Measurements from ENCODE around the gene CLASRP. TPM values are rescaled to one million over a fixed set of nuclear protein-coding genes. Genes with fewer than 3 reads are reported as not detected.

The CLASRP gene
- total RNA-seq (10 to 100 TPM; 26.0 to 68.2 (median 32.4) TPM), polyA plus RNA-seq (10 to 100 TPM; 25.8 to 47.5 TPM)
- long read RNA-seq, donor 1, transcript CLASRP-201 (21 exons, 2,234 nt), result major isoform, 8 of 22 reads
- long read RNA-seq, donor 1, partial matches to known transcripts, result 8 of 22 reads
- long read RNA-seq, donor 1, other reads (novel, unspliced or antisense), result 5 of 22 reads
- long read RNA-seq, donor 2, transcript CLASRP-201 (21 exons, 2,234 nt), result major isoform, 6 of 27 reads
- long read RNA-seq, donor 2, partial matches to known transcripts, result 11 of 27 reads
- long read RNA-seq, donor 2, other reads (novel, unspliced or antisense), result 7 of 27 reads
- long read RNA-seq, donor 3, partial matches to known transcripts, result 2 of 8 reads
- long read RNA-seq, donor 3, other reads (novel, unspliced or antisense), result 5 of 8 reads

GRCh38 chr19:45038931-45039893, at the start of gene CLASRP:
TSS of gene CLASRP (plus strand) at chr19:45039045. CDS start at chr19:45040213, 1,168 bp downstream.
- intact Hi-C loops (cut with DNase I), result loop anchor here in 3 of 10 donors (1.0 to 5.0 kb wide), 3 partner anchors 36 to 84 kb away; partner anchors contain the start of genes CLPTM1 (in 1 of the 3), GEMIN7 (in 1 of the 3) and ZNF296 (in 1 of the 3)
- 3% methylated on average over 58 to 62 of the region's 62 CpGs for WGBS, 4 donors

GRCh38 chr19:44990459-44990858, 48.4 kb upstream of the CLASRP start:
- no peak overlapping the region for H3K27ac ChIP-seq
- no peaks in the 10 kb centered on the region for H3K9me3 ChIP-seq
- no peak for DNase-seq
- H3K4me1 ChIP-seq, result no peaks in the 10 kb centered on the region
- no peaks in the 10 kb centered on the region for H3K27me3 ChIP-seq
- intact Hi-C loops (cut with DNase I), result no loop called here
- 86 to 89% (median 87%) methylated on average over 10 to 14 of the region's 14 CpGs for WGBS, 4 donors
- no peak overlapping the region for H3K4me3 ChIP-seq
- TF ChIP-seq POLR2A (IDR thresholded peaks at IDR 0.05), result no peak
- no peak for TF ChIP-seq CTCF (IDR thresholded peaks at IDR 0.05)
- peaks cover 0 to 85% (median 74%) of the 10 kb centered on the region in 9 donors for H3K36me3 ChIP-seq
- ATAC-seq, result no peak

More at GRCh38 chr19:45038931-45039893, at the start of gene CLASRP:
- Histone ChIP-seq H3K27me3 (no peaks in the 10 kb centered on the region), H3K36me3 (peaks cover 0 to 80% (median 52%) of the 10 kb centered on the region in 9 donors), H3K4me3 (peak within 1 kb of the TSS; percentile 73 to 99 (median 91)), H3K4me1 (peaks cover 6 to 40% (median 31%) of the 10 kb centered on the region in 12 donors), H3K9me3 (peaks cover 0 to 4% (median 0%) of the 10 kb centered on the region in 12 donors), H3K27ac (peak within 1 kb of the TSS; percentile 90 to 97 (median 96))
- ATAC-seq (peak; percentile 95 to 99 (median 98)), DNase-seq (peak; percentile 93 to 94 (median 94))
- TF ChIP-seq CTCF (IDR thresholded peaks at IDR 0.05) (no peak), POLR2A (IDR thresholded peaks at IDR 0.05) (peak in 1 of 2 donors; percentile 88)

GRCh38 chr19:44990966-44991365, 47.9 kb upstream of the CLASRP start:
- Histone ChIP-seq H3K4me3 (no peak overlapping the region), H3K27ac (no peak overlapping the region), H3K36me3 (peaks cover 0 to 79% (median 69%) of the 10 kb centered on the region in 9 donors), H3K9me3 (no peaks in the 10 kb centered on the region), H3K27me3 (no peaks in the 10 kb centered on the region), H3K4me1 (no peaks in the 10 kb centered on the region)
- no peak for ATAC-seq
- no peak for TF ChIP-seq CTCF (IDR thresholded peaks at IDR 0.05)
- TF ChIP-seq POLR2A (IDR thresholded peaks at IDR 0.05), result no peak
- intact Hi-C loops (cut with DNase I), result no loop called here
- DNase-seq, result no peak
- 94 to 98% (median 97%) methylated on average over 4 to 12 of the region's 12 CpGs for WGBS, 4 donors

Measured in heart left ventricle (tissue), 16 donors.